GM18508 (cell line): ENCODE data around the gene CABLES1.
A peak's percentile ranks its signal among the peaks of the same experiment; 100 is the strongest.

Experiments used
- ATAC-seq: cut with Tn5 transposase; IDR thresholded peaks from one replicate; pipeline ENCODE4 v1.9.1; 2021; ENCODE audit warnings: moderate number of reproducible peaks; ENCODE audit not compliant: insufficient read depth, unreplicated experiment

Gene CABLES1

GRCh38 chr18:23210526-23210925 lies 75.2 kb downstream of the CABLES1 start:
- ATAC-seq, result no peak

- no peak for ATAC-seq
Measured at GRCh38 chr18:23211146-23211545, 75.9 kb downstream of the CABLES1 start.

GRCh38 chr18:23212161-23212560 lies 76.9 kb downstream of the CABLES1 start:
- no peak for ATAC-seq

GRCh38 chr18:23213200-23213599 lies 77.9 kb downstream of the CABLES1 start:
- no peak for ATAC-seq

- ATAC-seq, result no peak
Measured at GRCh38 chr18:23217781-23218180, 82.5 kb downstream of the CABLES1 start.

GRCh38 chr18:23220355-23220754 lies 85.1 kb downstream of the CABLES1 start:
- no peak for ATAC-seq

GRCh38 chr18:23223641-23224040 lies 88.4 kb downstream of the CABLES1 start:
- ATAC-seq, result no peak

- no peak for ATAC-seq
Measured at GRCh38 chr18:23225503-23225902, 90.2 kb downstream of the CABLES1 start.

- no peak for ATAC-seq
Measured at GRCh38 chr18:23226391-23226790, 91.1 kb downstream of the CABLES1 start.

GRCh38 chr18:23226930-23227725 lies 91.8 kb downstream of the CABLES1 start:
- ATAC-seq, result no peak

GRCh38 chr18:23227726-23228070 lies 92.4 kb downstream of the CABLES1 start:
- ATAC-seq, result no peak

GRCh38 chr18:23228102-23229061 lies 93.1 kb downstream of the CABLES1 start:
- no peak for ATAC-seq

GRCh38 chr18:23229472-23229871 lies 94.2 kb downstream of the CABLES1 start:
- no peak for ATAC-seq

GRCh38 chr18:23230686-23231085 lies 95.4 kb downstream of the CABLES1 start:
- no peak for ATAC-seq

GRCh38 chr18:23231340-23232021 lies 96.2 kb downstream of the CABLES1 start:
- ATAC-seq, result peak; percentile 75

- no peak for ATAC-seq
Measured at GRCh38 chr18:23232331-23232730, 97.0 kb downstream of the CABLES1 start.

- ATAC-seq, result no peak
Measured at GRCh38 chr18:23234619-23235018, 99.3 kb downstream of the CABLES1 start.

GRCh38 chr18:23235336-23235735 lies 100.1 kb downstream of the CABLES1 start:
- ATAC-seq, result no peak

- ATAC-seq, result no peak
Measured at GRCh38 chr18:23235860-23236259, 100.6 kb downstream of the CABLES1 start.

- ATAC-seq, result no peak
Measured at GRCh38 chr18:23236876-23237468, 101.7 kb downstream of the CABLES1 start.
